K562 (cell line): Measurements from ENCODE around the gene EPO. TPM values are rescaled to one million over a fixed set of nuclear protein-coding genes. Genes with fewer than 3 reads are reported as not detected.

Experiments used
- ATAC-seq: fragments of 200-7000 bp; cut with Tn5 transposase; 3 replicates; pipeline ENCODE4 v1.9.1; 2020; ENCODE audit warnings: moderate library complexity
- BruUV-seq: library from RNA; stranded (reverse); fragments of 400-500 nt; replicated peaks from 2 replicates; lab custom pipeline; 2021; lab: Mats Ljungman, UMichigan
- CTCF ChIA-PET: fragments of 300-600 bp; formaldehyde crosslinking; extraction: SDS; loops from one replicate; lab custom pipeline; 2021; ENCODE audit warnings: low intra/inter-chr PET ratio; lab: Yijun Ruan, JAX
- POLR2A ChIA-PET: fragments of 300-600, 350-650 bp; sonication (Branson Sonifier 250); formaldehyde crosslinking; extraction: SDS; loops from one replicate; lab custom pipeline; 2021; ENCODE audit warnings: antibody characterized with exemption, inconsistent platforms; lab: Yijun Ruan, JAX
- DNase-seq, 4 experiments: peaks; one replicate each; pipeline versions ENCODE4 v3.0.0 to v3.0.0-alpha.2; 2011 to 2018; ENCODE audit warnings: low spot score in 3 of 4, mixed read lengths in 3 of 4; ENCODE audit errors: extremely low read depth in 1 of 4
- FAIRE-seq: peaks from 2 replicates; lab custom pipeline; 2011; peaks lifted over from hg19 to GRCh38; lab: Jason Lieb, UNC
- H2AFZ ChIP-seq: 2 replicates; pipeline ENCODE4 v1.6.0; 2011; ENCODE audit warnings: low read depth, low read length, control low read depth, inconsistent platforms
- H3K27ac ChIP-seq: fragments of 200-600 bp; 3 replicates; pipeline ENCODE4 v1.8.0; 2011; ENCODE audit warnings: low read depth, mild to moderate bottlenecking, control low read depth, inconsistent platforms, low read length, moderate library complexity, mixed read lengths; ENCODE audit errors: extremely low read depth
- H3K27me3 ChIP-seq, 2 experiments: fragments of 300-600 bp in 1 of 2; 2 replicates in 1 of 2; 3 replicates in 1 of 2; pipeline versions ENCODE4 v1.6.0 to v1.8.0; 2011; ENCODE audit warnings: inconsistent platforms in 2 of 2, low read length in 2 of 2, mild to moderate bottlenecking in 1 of 2, mixed read lengths in 1 of 2, moderate library complexity in 1 of 2; ENCODE audit not compliant: control insufficient read depth in 2 of 2, insufficient read depth in 2 of 2
- H3K36me3 ChIP-seq: fragments of 300-600 bp; 3 replicates; pipeline ENCODE4 v1.8.0; 2011; ENCODE audit warnings: mild to moderate bottlenecking, low read length, inconsistent platforms; ENCODE audit not compliant: control insufficient read depth, insufficient read depth
- H3K4me1 ChIP-seq, 2 experiments: fragments of 200-600 bp in 1 of 2; replicated peaks in 1 of 2; 2 replicates in 1 of 2; 3 replicates in 1 of 2; pipeline versions ENCODE4 v1.5.1 to v1.8.0; 2011; ENCODE audit warnings: inconsistent platforms in 2 of 2, low read length in 2 of 2, mild to moderate bottlenecking in 1 of 2, mixed read lengths in 1 of 2, moderate library complexity in 1 of 2; ENCODE audit not compliant: control insufficient read depth in 2 of 2, insufficient read depth in 2 of 2
- H3K4me2 ChIP-seq: 2 replicates; pipeline ENCODE4 v1.6.1; 2011; ENCODE audit warnings: low read length, control low read depth, inconsistent platforms, mixed read lengths; ENCODE audit not compliant: insufficient read depth
- H3K4me3 ChIP-seq: fragments of 200-600 bp; sonication (generic), shearing (Covaris generic); 2 replicates; pipeline ENCODE4 v1.5.1; 2016; ENCODE audit warnings: control low read depth, inconsistent platforms
- H3K79me2 ChIP-seq: fragments of 200-600 bp; 3 replicates; pipeline ENCODE4 v1.8.0; 2011; ENCODE audit warnings: low read length, inconsistent platforms; ENCODE audit not compliant: control insufficient read depth, insufficient read depth
- H3K9ac ChIP-seq, 2 experiments: 2 replicates each; pipeline versions ENCODE4 v1.6.0 to v1.6.1; 2011; ENCODE audit warnings: low read depth in 2 of 2, low read length in 2 of 2, control low read depth in 1 of 2, inconsistent platforms in 1 of 2, mild to moderate bottlenecking in 1 of 2, mixed read lengths in 1 of 2; ENCODE audit not compliant: insufficient read depth in 1 of 2
- H3K9me1 ChIP-seq: one replicate; pipeline ENCODE4 v1.6.0; 2011; ENCODE audit warnings: inconsistent platforms, mild to moderate bottlenecking, low read length, moderate library complexity; ENCODE audit not compliant: control insufficient read depth, insufficient read depth
- H3K9me3 ChIP-seq: replicated peaks from 2 replicates; pipeline ENCODE4 v1.5.1; 2011; ENCODE audit warnings: low read depth, low read length, inconsistent platforms; ENCODE audit not compliant: control insufficient read depth, insufficient read depth
- H4K20me1 ChIP-seq: replicated peaks from 2 replicates; pipeline ENCODE4 v1.6.1; 2011; ENCODE audit warnings: low read length, inconsistent platforms, mixed read lengths; ENCODE audit not compliant: control insufficient read depth, insufficient read depth
- BHLHE40 ChIP-seq: IDR thresholded peaks from 2 replicates; pipeline ENCODE4 v1.6.1; 2011; ENCODE audit warnings: low read length, improper control_type of control experiment
- DIDO1 ChIP-seq: fragments of 450-650 bp; IDR thresholded peaks from 2 replicates; pipeline ENCODE4 v1.6.1; 2016; ENCODE audit warnings: low read depth, missing biosample characterization, missing genetic modification characterization
- ELK1 ChIP-seq: sonication (generic); formaldehyde crosslinking; IDR thresholded peaks from 2 replicates; pipeline ENCODE4 v1.8.1; 2022; ENCODE audit warnings: missing genetic modification reagents
- HNRNPH1 ChIP-seq: fragments of 200-400 bp; formaldehyde crosslinking; optimal IDR thresholded peaks from 2 replicates; pipeline ENCODE3; 2017; ENCODE audit warnings: low read depth, mild to moderate bottlenecking, low read length, moderate library complexity
- PHF21A ChIP-seq: fragments of 450-650 bp; IDR thresholded peaks from 2 replicates; pipeline ENCODE4 v1.6.1; 2017; ENCODE audit warnings: low read depth, borderline replicate concordance
- PML ChIP-seq: IDR thresholded peaks from 2 replicates; pipeline ENCODE4 v1.6.1; 2012; ENCODE audit warnings: low read length, inconsistent platforms
- RBBP5 ChIP-seq: fragments of 200-600 bp; sonication (generic); IDR thresholded peaks from 2 replicates; pipeline ENCODE4 v1.6.1; 2012; ENCODE audit warnings: borderline replicate concordance, mild to moderate bottlenecking, low read length, control low read depth, inconsistent platforms; ENCODE audit not compliant: insufficient read depth, poor library complexity, severe bottlenecking
- ZEB2 ChIP-seq: fragments of 450-650 bp; IDR thresholded peaks from 2 replicates; pipeline ENCODE4 v1.6.1; 2016
- ZKSCAN1 ChIP-seq: fragments of 150-350 bp; IDR thresholded peaks from 2 replicates; pipeline ENCODE4 v1.6.1; 2016; ENCODE audit warnings: low read depth, low read length
- ZNF12 ChIP-seq: sonication (generic); formaldehyde crosslinking; IDR thresholded peaks from 2 replicates; pipeline ENCODE4 v1.4.0; 2020; ENCODE audit warnings: mild to moderate bottlenecking, missing genetic modification reagents
- ZNF57 ChIP-seq: fragments of 450-650 bp; formaldehyde crosslinking; IDR thresholded peaks from 2 replicates; pipeline ENCODE4 v1.4.0; 2020; ENCODE audit warnings: mild to moderate bottlenecking, moderate library complexity
- ZNF699 ChIP-seq: fragments of 250-450 bp; sonication (Bioruptor Pico); IDR thresholded peaks from 2 replicates; pipeline ENCODE4 v1.8.0; 2021; ENCODE audit warnings: mild to moderate bottlenecking, moderate library complexity; ENCODE audit not compliant: insufficient replicate concordance
- WGBS: fragments of 100-300 bp; shearing (Covaris generic); methylation state at CpG from one replicate; pipeline ENCODE4 v1.1.6; 2016; ENCODE audit warnings: low coverage, mixed read lengths; ENCODE audit not compliant: insufficient coverage; ENCODE audit errors: missing lambda C conversion rate; 5-methylcytosine and 5-hydroxymethylcytosine counted together
- in situ Hi-C: fragments of 300-500 bp; cut with MboI; formaldehyde crosslinking; loops from 4 replicates; pipeline ENCODE4 v1.15.0; 2018; ENCODE audit warnings: inconsistent platforms, mixed read lengths
- intact Hi-C: fragments of 100-400 bp; cut with micrococcal nuclease; formaldehyde crosslinking; loops from 2 replicates; pipeline ENCODE4 v1.14.2; 2022
- polyA plus RNA-seq, 8 experiments: library from polyadenylated mRNA; depleted of rRNA in 4 of 8; stranded (reverse) in 5 of 8; unstranded in 3 of 8; fragments of >200 nt; fragmentation: Nextera tagmentation in 2 of 8; fragmentation: Illumina TruSeq in 1 of 8; extraction: Ambion mirVana in 2 of 8; extraction: Trizol in 1 of 8; gene quantifications; 2 replicates each; pipeline versions ENCODE4 v1.2.1 to v1.2.3, GENCODE V29; 2011 to 2014; ENCODE audit warnings: inconsistent platforms in 1 of 8, missing spikeins in 1 of 8
- total RNA-seq, 7 experiments: library from RNA; depleted of rRNA in 6 of 7; stranded (reverse); fragments of >200 nt in 6 of 7; fragmentation: Illumina TruSeq in 2 of 7; extraction: Trizol in 2 of 7; gene quantifications; 2 replicates each; pipeline versions ENCODE4 v1.2.1 to v1.2.3, GENCODE V29; 2011 to 2021; ENCODE audit warnings: low replicate concordance in 1 of 7
- TF ChIP-seq, protein P1 (sequence below): fragments of 450-650 bp; IDR thresholded peaks from 2 replicates; pipeline ENCODE4 v1.6.1; 2016; ENCODE audit warnings: borderline replicate concordance

EPO gene
- total and polyA plus RNA-seq, 9 of the 15 experiments (the other 6 are each of a cell fraction or from before 2014, with no cell fraction given) = 0.06 to 0.41 (median 0.07) TPM; not detected in 6

- in situ Hi-C loops = no loop called here
- 0 out of 2 replicates have a peak, but pooled peaks have one; percentile 15 for TF ChIP-seq BHLHE40
- TF ChIP-seq HNRNPH1 = no peak
- TF ChIP-seq, all 486 proteins: peak for 1
- Histone ChIP-seq H3K4me2 (no peak overlapping the region), H4K20me1 (peaks cover 7% of the 10 kb centered on the region), H3K79me2 (no peaks in the 10 kb centered on the region), H3K36me3 (no peaks in the 10 kb centered on the region), H3K27me3 (peaks cover 58 to 88% of the 10 kb centered on the region in 2 experiments), H3K4me3 (no peak overlapping the region), H3K9me1 (peaks cover 4% of the 10 kb centered on the region), H3K9ac (peak overlapping the region in 1 of 2 experiments; percentile 56; a peak in 1 of 4 replicates), H3K27ac (no peak overlapping the region), H2AFZ (no peak overlapping the region), H3K4me1 (peaks cover 0 to 8% of the 10 kb centered on the region in 2 experiments; a peak in 2 of 5 replicates), H3K9me3 (no peaks in the 10 kb centered on the region)
- FAIRE-seq (no peak), DNase-seq (peak in 2 of 4 experiments; percentile 7 to 10), ATAC-seq (no peak)
- WGBS = 3% methylated on average over 14 of the region's 14 CpGs
- ChIA-PET CTCF (no interaction called here), POLR2A (interaction anchor here (0.6 kb wide), 1 partner anchor 147 kb away, joined by 3 read pairs; no protein-coding TSS in a partner anchor)
- intact Hi-C loops = no loop called here
- BruUV-seq = no TSS peak
These were observed 43.4 kb downstream of the EPO start for GRCh38 chr7:100763556-100764140.

DNA sequence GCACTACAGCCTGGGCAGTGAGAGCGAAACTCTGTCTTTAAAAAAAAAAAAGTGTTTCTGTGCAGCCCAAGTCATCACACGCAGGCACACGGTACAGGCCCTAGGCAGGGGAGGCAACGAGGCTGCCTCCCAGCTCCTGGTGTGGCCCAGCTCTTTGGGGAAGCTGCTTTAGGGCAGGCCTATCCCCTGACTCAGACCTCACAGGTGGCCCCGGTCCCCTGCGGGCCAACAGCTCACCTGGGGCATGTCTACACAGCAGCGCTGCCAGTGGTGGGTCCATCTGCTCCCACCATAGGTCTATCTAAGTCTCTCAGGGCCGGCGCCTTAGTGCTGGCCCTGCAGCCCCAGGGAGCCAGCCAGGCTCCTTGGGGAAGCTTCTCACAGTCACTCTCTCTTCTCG, 44.6 kb downstream of the EPO start:
- peaks cover under 1% of the 10 kb centered on the region; the same call in 1 of the 2 replicates for H4K20me1 ChIP-seq
- CTCF ChIA-PET = no interaction called here
- peak in 1 of 4 experiments; percentile 10 for DNase-seq
- ATAC-seq = peak; percentile 36
- BruUV-seq = no TSS peak
- no peaks in the 10 kb centered on the region for H3K9me1 ChIP-seq
- H3K4me2 ChIP-seq = no peak overlapping the region
- no peaks in the 10 kb centered on the region for H3K79me2 ChIP-seq
- in situ Hi-C loops (no loop called here), intact Hi-C loops (no loop called here)
- peaks cover 0 to 8% of the 10 kb centered on the region in 2 experiments; a peak in 2 of 5 replicates for H3K4me1 ChIP-seq
- POLR2A ChIA-PET = interaction anchor here (1.0 to 1.2 kb wide), 2 partner anchors 9 to 18 kb away, joined by 3 to 4 read pairs; no protein-coding TSS in a partner anchor
- H3K4me3 ChIP-seq = no peak overlapping the region
- H3K9me3 ChIP-seq = no peaks in the 10 kb centered on the region
- peak overlapping the region in 1 of 2 experiments; percentile 75; a peak in 2 of 4 replicates for H3K9ac ChIP-seq
- WGBS = 9% methylated on average over 10 of the region's 10 CpGs
- H2AFZ ChIP-seq = no peak overlapping the region
- no peak overlapping the region for H3K27ac ChIP-seq
- no peaks in the 10 kb centered on the region for H3K36me3 ChIP-seq
- H3K27me3 ChIP-seq = peaks cover 58 to 86% of the 10 kb centered on the region in 2 experiments
- FAIRE-seq = no peak
- no peak for TF ChIP-seq ZNF57 (CRISPR knock-in tag)
- TF ChIP-seq ELK1 = no peak
- TF ChIP-seq RBBP5 = no peak
- TF ChIP-seq ZNF699 (CRISPR knock-in tag) = no peak
- TF ChIP-seq, protein P1, sequence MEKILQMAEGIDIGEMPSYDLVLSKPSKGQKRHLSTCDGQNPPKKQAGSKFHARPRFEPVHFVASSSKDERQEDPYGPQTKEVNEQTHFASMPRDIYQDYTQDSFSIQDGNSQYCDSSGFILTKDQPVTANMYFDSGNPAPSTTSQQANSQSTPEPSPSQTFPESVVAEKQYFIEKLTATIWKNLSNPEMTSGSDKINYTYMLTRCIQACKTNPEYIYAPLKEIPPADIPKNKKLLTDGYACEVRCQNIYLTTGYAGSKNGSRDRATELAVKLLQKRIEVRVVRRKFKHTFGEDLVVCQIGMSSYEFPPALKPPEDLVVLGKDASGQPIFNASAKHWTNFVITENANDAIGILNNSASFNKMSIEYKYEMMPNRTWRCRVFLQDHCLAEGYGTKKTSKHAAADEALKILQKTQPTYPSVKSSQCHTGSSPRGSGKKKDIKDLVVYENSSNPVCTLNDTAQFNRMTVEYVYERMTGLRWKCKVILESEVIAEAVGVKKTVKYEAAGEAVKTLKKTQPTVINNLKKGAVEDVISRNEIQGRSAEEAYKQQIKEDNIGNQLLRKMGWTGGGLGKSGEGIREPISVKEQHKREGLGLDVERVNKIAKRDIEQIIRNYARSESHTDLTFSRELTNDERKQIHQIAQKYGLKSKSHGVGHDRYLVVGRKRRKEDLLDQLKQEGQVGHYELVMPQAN = no peak
- no peak for TF ChIP-seq PML
- TF ChIP-seq ZKSCAN1 = no peak
- no peak for TF ChIP-seq PHF21A
- no peak for TF ChIP-seq ZEB2
- no peak for TF ChIP-seq DIDO1 (tag)
- no peak for TF ChIP-seq ZNF12 (CRISPR knock-in tag)
